WTC11 (cell line): Measurements from ENCODE around the gene ZBTB44. TPM values are rescaled to one million over a fixed set of nuclear protein-coding genes. Genes with fewer than 3 reads are reported as not detected.
A peak's percentile ranks its signal among the peaks of the same experiment; 100 is the strongest.

Source experiments
- ATAC-seq: fragments of 200-7000 bp; cut with Tn5 transposase; 2 replicates; pipeline ENCODE4 v1.10.0; 2021; ENCODE audit warnings: mild to moderate bottlenecking, moderate library complexity
- CTCF ChIA-PET: fragments of 300-600 bp; sonication (Branson Sonifier 250); formaldehyde crosslinking; loops from one replicate; lab custom pipeline; 2021; ENCODE audit warnings: antibody characterized with exemption; lab: Charles Lee
- POLR2A ChIA-PET: fragments of 350-600 bp; sonication (Branson Sonifier 250); formaldehyde crosslinking; loops from one replicate; lab custom pipeline; 2021; ENCODE audit warnings: antibody characterized with exemption; lab: Charles Lee
- DNase-seq: peaks from one replicate; pipeline ENCODE4 v3.0.0; 2021; ENCODE audit warnings: low spot score
- H3K27ac Mint-ChIP-seq: 2 replicates; pipeline ENCODE4 v1.8.0; 2021; ENCODE audit warnings: mixed read lengths
- H3K27me3 Mint-ChIP-seq: 2 replicates; pipeline ENCODE4 v1.8.0; 2021; ENCODE audit warnings: low read depth, mild to moderate bottlenecking, moderate library complexity, mixed read lengths
- H3K36me3 Mint-ChIP-seq: 2 replicates; pipeline ENCODE4 v1.8.0; 2021; ENCODE audit warnings: mixed read lengths
- H3K4me1 Mint-ChIP-seq: 2 replicates; pipeline ENCODE4 v1.8.0; 2022; ENCODE audit warnings: mixed read lengths
- H3K4me3 Mint-ChIP-seq: 2 replicates; pipeline ENCODE4 v1.8.0; 2021; ENCODE audit warnings: mild to moderate bottlenecking, moderate library complexity, mixed read lengths
- H3K9me3 Mint-ChIP-seq: 2 replicates; pipeline ENCODE4 v1.8.0; 2021; ENCODE audit warnings: mixed read lengths
- AR ChIP-seq: fragments of 250-450 bp; sonication (Bioruptor Pico); IDR thresholded peaks from 2 replicates; pipeline ENCODE4 v1.9.0; 2021; ENCODE audit warnings: mild to moderate bottlenecking
- ERG ChIP-seq: fragments of 250-450 bp; sonication (Bioruptor Pico); IDR thresholded peaks from 2 replicates; pipeline ENCODE4 v1.8.0; 2021; ENCODE audit warnings: mild to moderate bottlenecking
- FOXK1 ChIP-seq: sonication (generic); formaldehyde crosslinking; IDR thresholded peaks from 2 replicates; pipeline ENCODE4 v1.8.0; 2022; ENCODE audit warnings: mild to moderate bottlenecking, moderate library complexity, missing genetic modification reagents
- GABPB1 ChIP-seq: sonication (generic); formaldehyde crosslinking; IDR thresholded peaks from 2 replicates; pipeline ENCODE4 v1.8.1; 2023; ENCODE audit warnings: mild to moderate bottlenecking, missing genetic modification reagents
- HMGA2 ChIP-seq: fragments of 250-450 bp; sonication (Bioruptor Pico); IDR thresholded peaks from 2 replicates; pipeline ENCODE4 v1.4.0; 2021; ENCODE audit warnings: mild to moderate bottlenecking, moderate library complexity
- MXD4 ChIP-seq: fragments of 250-450 bp; sonication (Bioruptor Pico); IDR thresholded peaks from 2 replicates; pipeline ENCODE4 v1.8.0; 2021; ENCODE audit warnings: mild to moderate bottlenecking, moderate library complexity, borderline replicate concordance
- SP1 ChIP-seq: sonication (generic); formaldehyde crosslinking; conservative IDR thresholded peaks from 2 replicates; pipeline ENCODE4 v1.8.1; 2022; ENCODE audit warnings: missing genetic modification reagents
- STAT6 ChIP-seq: sonication (generic); formaldehyde crosslinking; conservative IDR thresholded peaks from 2 replicates; pipeline ENCODE4 v1.8.1; 2023; ENCODE audit warnings: mild to moderate bottlenecking, low read depth, missing genetic modification reagents, moderate library complexity
- TEAD4 ChIP-seq: sonication (generic); formaldehyde crosslinking; IDR thresholded peaks from 2 replicates; pipeline ENCODE4 v1.8.0; 2022; ENCODE audit warnings: mild to moderate bottlenecking, missing genetic modification reagents
- USF1 ChIP-seq: sonication (generic); formaldehyde crosslinking; IDR thresholded peaks from 2 replicates; pipeline ENCODE4 v1.8.0; 2022; ENCODE audit warnings: mild to moderate bottlenecking, missing genetic modification reagents
- ZMAT4 ChIP-seq: fragments of 250-450 bp; sonication (Bioruptor Pico); IDR thresholded peaks from 2 replicates; pipeline ENCODE4 v1.9.0; 2021; ENCODE audit warnings: mild to moderate bottlenecking
- ZNF232 ChIP-seq: sonication (generic); formaldehyde crosslinking; IDR thresholded peaks from 2 replicates; pipeline ENCODE4 v1.8.0; 2022; ENCODE audit warnings: mild to moderate bottlenecking, missing genetic modification reagents
- ZNF317 ChIP-seq: sonication (generic); formaldehyde crosslinking; IDR thresholded peaks from 2 replicates; pipeline ENCODE4 v1.8.1; 2023; ENCODE audit warnings: low read depth, mild to moderate bottlenecking, moderate library complexity, missing genetic modification reagents, borderline replicate concordance
- ZSCAN18 ChIP-seq: fragments of 250-450 bp; sonication (Bioruptor Pico); IDR thresholded peaks from 2 replicates; pipeline ENCODE4 v2.1.2; 2022; ENCODE audit warnings: mild to moderate bottlenecking, moderate library complexity
- total RNA-seq: library from RNA; stranded (reverse); gene quantifications from 3 replicates; pipeline ENCODE4 v1.2.3, GENCODE V29; 2021
- TF ChIP-seq, protein P1 (sequence below): sonication (generic); formaldehyde crosslinking; IDR thresholded peaks from 2 replicates; pipeline ENCODE4 v1.8.1; 2023; ENCODE audit warnings: mild to moderate bottlenecking, missing genetic modification reagents

ZBTB44 gene
- total RNA-seq, 1 experiment from 2014 or later: 107 TPM

DNA sequence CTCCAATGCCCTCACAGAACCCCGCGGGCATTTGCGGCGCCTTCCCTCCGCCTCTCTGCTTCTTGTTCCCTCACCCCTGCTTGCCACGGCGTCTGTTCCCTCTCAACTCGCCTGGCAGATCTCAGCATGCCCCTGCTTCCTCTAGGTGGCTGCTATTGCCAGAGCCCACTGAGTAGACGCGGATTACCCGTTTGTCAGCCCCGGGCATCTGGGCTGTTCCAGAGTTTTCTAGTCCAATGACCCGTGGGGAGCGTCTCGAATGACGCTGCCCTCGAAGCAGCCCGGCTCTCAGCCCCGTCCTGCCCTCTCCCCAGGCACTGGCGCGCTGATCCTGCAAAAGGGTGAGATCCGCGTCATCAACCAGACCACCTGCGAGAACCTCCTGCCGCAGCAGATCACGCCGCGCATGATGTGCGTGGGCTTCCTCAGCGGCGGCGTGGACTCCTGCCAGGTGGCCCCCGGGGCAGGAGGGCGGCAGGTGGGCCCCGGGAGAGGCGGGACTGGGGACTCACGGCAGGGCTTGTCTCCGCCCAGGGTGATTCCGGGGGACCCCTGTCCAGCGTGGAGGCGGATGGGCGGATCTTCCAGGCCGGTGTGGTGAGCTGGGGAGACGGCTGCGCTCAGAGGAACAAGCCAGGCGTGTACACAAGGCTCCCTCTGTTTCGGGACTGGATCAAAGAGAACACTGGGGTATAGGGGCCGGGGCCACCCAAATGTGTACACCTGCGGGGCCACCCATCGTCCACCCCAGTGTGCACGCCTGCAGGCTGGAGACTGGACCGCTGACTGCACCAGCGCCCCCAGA is 105.4 kb downstream of the ZBTB44 start (continued):
- TF ChIP-seq, protein P1, sequence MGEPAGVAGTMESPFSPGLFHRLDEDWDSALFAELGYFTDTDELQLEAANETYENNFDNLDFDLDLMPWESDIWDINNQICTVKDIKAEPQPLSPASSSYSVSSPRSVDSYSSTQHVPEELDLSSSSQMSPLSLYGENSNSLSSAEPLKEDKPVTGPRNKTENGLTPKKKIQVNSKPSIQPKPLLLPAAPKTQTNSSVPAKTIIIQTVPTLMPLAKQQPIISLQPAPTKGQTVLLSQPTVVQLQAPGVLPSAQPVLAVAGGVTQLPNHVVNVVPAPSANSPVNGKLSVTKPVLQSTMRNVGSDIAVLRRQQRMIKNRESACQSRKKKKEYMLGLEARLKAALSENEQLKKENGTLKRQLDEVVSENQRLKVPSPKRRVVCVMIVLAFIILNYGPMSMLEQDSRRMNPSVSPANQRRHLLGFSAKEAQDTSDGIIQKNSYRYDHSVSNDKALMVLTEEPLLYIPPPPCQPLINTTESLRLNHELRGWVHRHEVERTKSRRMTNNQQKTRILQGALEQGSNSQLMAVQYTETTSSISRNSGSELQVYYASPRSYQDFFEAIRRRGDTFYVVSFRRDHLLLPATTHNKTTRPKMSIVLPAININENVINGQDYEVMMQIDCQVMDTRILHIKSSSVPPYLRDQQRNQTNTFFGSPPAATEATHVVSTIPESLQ (CRISPR knock-in tag): no peak
- no peak for TF ChIP-seq SP1
- TF ChIP-seq TEAD4 (CRISPR knock-in tag): no peak

DNA sequence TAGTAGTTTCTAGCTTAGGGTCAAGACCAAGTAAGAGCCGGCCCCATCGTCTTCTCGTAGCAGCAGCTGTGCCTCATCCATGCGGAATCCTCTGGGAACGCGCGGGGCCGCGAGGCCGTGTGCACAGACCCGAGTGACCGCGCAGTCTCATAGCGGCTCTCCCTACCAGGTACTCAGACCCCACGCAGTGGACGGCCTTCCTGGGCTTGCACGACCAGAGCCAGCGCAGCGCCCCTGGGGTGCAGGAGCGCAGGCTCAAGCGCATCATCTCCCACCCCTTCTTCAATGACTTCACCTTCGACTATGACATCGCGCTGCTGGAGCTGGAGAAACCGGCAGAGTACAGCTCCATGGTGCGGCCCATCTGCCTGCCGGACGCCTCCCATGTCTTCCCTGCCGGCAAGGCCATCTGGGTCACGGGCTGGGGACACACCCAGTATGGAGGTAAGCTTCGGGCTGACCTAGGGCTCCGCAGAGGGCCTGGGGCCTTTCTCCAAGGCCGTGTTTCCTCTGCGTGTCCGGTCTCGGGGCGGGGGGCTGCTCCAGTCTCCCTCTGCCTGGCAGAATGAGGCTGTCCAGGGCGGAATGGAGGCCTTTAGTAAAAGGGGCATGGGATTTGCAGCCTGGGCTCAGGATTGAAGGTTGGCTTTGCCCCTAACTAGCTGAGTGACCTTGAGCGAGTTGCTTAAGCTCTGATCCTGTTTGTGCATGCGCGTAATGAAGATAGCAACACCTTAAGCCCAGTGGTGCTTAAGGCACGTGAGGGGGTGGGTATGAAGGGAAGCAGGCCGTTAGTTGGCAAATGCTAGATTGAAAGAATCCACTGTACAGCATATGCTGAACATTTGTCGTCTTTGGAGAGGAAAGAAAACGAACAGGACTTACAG is 106.2 kb downstream of the ZBTB44 start:
- CTCF ChIA-PET: no interaction called here
- TF ChIP-seq HMGA2 (CRISPR knock-in tag) (no peak), ZNF232 (CRISPR knock-in tag) (no peak), ZSCAN18 (CRISPR knock-in tag) (no peak), GABPB1 (no peak), STAT6 (no peak), AR (no peak), FOXK1 (CRISPR knock-in tag) (no peak), ZNF317 (no peak), ZMAT4 (CRISPR knock-in tag) (no peak), USF1 (CRISPR knock-in tag) (no peak), ERG (no peak), MXD4 (no peak)
- TF ChIP-seq, all 79 proteins: peak for 0
- POLR2A ChIA-PET: no interaction called here
- no peaks in the 10 kb centered on the region for H3K9me3 Mint-ChIP-seq
- no peak overlapping the region for H3K4me3 Mint-ChIP-seq
- H3K27me3 Mint-ChIP-seq: no peaks in the 10 kb centered on the region
- H3K27ac Mint-ChIP-seq: peak overlapping the region; percentile 57; the same call in 1 of the 2 replicates
- H3K36me3 Mint-ChIP-seq: peaks cover 2% of the 10 kb centered on the region; the same call in 1 of the 2 replicates
- ATAC-seq (no peak), DNase-seq (peak; percentile 8)
- H3K4me1 Mint-ChIP-seq: peaks cover 6% of the 10 kb centered on the region
